Measurements from ENCODE around the gene CPOX. TPM values are rescaled to one million over a fixed set of nuclear protein-coding genes. Genes with fewer than 3 reads are reported as not detected.

The CPOX gene
- total RNA-seq, 1 experiment from 2014 or later, result 19.9 TPM

DNA sequence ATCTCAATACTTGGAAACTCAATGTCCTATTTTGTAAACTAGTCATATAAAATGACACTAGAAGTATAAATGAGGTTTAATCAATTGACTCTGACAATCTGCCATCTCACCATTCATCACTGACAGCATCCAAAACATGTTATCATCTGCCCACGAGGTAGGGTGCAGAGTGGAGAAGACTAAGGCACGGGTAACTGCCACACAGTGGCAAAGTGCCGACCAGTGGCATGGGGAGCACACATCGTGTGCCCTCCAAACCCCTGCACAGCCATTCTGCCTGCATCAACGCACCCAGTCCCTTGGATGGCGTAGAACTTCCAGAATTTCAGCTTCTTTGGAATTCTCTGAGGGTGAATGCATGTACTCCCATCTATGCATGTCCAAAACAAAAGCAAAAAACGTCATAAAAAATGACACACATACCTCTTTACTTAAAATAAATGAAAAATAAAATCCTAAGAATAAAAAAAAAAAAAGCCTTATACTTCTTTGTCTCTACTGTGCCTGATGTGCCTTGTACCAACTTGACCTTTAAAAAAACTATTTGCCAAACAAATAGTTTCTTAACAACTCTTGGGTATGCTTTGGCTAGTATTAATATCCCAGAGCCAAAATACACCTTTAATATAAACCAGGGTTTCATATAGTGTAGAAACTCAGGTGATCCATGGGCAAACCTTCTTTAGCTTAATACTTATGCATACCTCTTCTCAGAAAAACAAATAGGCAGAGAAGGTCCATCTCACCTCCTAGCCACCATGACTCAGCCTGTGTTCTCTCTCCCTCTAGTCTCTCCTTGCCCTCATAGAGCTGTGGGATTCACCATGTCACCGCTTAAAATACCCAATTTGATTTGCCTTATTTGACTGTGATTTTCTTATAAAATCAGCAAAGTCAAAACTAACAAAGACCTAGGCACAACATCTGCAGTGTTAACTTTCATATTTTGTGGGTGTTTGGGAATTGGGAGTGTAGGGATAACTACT, 12.7 kb downstream of the CPOX start:
- intact Hi-C loops (cut with micrococcal nuclease; ENCODE audit: unreplicated experiment), result no loop called here
- Mint-ChIP-seq H3K9me3 (ENCODE audit: low read depth, unreplicated experiment) (no peaks in the 10 kb centered on the region), H3K36me3 (ENCODE audit: insufficient read depth, unreplicated experiment) (peaks cover 6% of the 10 kb centered on the region), H3K4me1 (ENCODE audit: low read depth, unreplicated experiment) (peaks cover 9% of the 10 kb centered on the region), H3K27ac (ENCODE audit: unreplicated experiment) (no peak overlapping the region), H3K4me3 (ENCODE audit: low read depth, unreplicated experiment) (no peak overlapping the region), H3K27me3 (ENCODE audit: unreplicated experiment) (no peaks in the 10 kb centered on the region)
- BruUV-seq (replicated peaks), result no TSS peak
- DNase-seq, result no peak
- TF ChIP-seq, protein P1, sequence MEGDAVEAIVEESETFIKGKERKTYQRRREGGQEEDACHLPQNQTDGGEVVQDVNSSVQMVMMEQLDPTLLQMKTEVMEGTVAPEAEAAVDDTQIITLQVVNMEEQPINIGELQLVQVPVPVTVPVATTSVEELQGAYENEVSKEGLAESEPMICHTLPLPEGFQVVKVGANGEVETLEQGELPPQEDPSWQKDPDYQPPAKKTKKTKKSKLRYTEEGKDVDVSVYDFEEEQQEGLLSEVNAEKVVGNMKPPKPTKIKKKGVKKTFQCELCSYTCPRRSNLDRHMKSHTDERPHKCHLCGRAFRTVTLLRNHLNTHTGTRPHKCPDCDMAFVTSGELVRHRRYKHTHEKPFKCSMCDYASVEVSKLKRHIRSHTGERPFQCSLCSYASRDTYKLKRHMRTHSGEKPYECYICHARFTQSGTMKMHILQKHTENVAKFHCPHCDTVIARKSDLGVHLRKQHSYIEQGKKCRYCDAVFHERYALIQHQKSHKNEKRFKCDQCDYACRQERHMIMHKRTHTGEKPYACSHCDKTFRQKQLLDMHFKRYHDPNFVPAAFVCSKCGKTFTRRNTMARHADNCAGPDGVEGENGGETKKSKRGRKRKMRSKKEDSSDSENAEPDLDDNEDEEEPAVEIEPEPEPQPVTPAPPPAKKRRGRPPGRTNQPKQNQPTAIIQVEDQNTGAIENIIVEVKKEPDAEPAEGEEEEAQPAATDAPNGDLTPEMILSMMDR (IDR thresholded peaks at IDR 0.05; ENCODE audit: unreplicated experiment), result no peak
- CTCF ChIA-PET, result interaction anchor here (0.7 kb wide), 1 partner anchor 92 kb away, joined by 3 read pairs; no protein-coding TSS in a partner anchor

DNA sequence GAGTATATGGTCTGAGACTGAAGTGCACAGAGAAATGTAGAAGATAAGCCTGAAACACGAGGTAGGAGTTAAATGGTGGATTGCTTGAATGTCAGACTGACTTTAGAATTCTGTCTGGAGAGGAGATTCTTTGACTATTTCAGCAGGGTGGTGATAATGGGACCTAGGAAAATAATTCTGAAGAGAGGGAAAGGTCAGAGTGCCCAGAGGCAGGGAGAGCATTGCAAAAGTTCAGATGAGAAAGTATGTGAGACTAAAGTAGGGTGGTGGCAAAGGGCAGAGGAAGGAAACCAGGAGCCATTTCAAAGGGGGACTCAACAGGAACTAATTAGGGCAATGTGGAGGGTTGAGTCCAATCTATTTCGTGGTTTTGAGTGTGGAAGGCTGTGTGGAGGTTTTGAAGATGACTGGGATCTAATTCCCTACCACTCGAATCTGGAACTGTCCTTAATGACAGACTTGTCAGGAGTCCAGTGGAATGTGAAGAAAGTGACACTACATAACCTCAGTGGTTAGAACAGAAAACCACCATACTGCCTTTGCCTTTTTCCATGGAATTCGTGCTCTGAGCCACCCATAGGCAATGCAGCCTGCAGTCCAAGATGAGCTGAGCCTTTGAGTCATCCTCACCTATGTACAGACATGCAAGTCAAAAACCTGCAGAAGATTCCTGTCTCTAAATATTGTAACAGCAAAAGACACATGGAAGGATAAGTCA, 16.1 kb downstream of the CPOX start:
- CTCF ChIA-PET, result no interaction called here
- Mint-ChIP-seq H3K4me3 (ENCODE audit: low read depth, unreplicated experiment) (no peak overlapping the region), H3K36me3 (ENCODE audit: insufficient read depth, unreplicated experiment) (peaks cover 6% of the 10 kb centered on the region), H3K4me1 (ENCODE audit: low read depth, unreplicated experiment) (peaks cover 13% of the 10 kb centered on the region), H3K27me3 (ENCODE audit: unreplicated experiment) (no peaks in the 10 kb centered on the region), H3K27ac (ENCODE audit: unreplicated experiment) (no peak overlapping the region), H3K9me3 (ENCODE audit: low read depth, unreplicated experiment) (no peaks in the 10 kb centered on the region)
- intact Hi-C loops (cut with micrococcal nuclease; ENCODE audit: unreplicated experiment), result no loop called here
- BruUV-seq (replicated peaks), result no TSS peak
- DNase-seq, result no peak
- TF ChIP-seq, protein P1 (IDR thresholded peaks at IDR 0.05; ENCODE audit: unreplicated experiment), result no peak

DNA sequence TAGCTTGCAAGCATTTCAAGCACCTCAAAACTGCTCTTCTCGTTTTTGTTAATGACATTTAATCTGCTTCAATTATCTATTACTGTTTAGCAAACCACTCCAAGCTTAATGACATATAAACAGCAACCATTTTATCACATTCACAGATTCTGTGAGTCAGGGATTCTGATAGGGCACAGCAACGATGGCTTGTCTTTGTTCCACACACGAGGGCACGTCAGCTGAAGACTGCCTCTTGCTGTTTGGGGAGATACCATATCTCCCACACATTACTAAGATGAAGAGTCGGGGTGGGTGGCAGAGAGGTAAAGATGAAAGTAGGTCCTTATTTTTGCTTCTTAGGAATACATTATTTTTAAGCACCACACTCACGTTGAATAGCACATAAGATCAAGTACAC, 19.3 kb downstream of the CPOX start:
- TF ChIP-seq, protein P1 (IDR thresholded peaks at IDR 0.05; ENCODE audit: unreplicated experiment), result no peak
- CTCF ChIA-PET, result no interaction called here
- H3K36me3 Mint-ChIP-seq (ENCODE audit: insufficient read depth, unreplicated experiment), result no peaks in the 10 kb centered on the region
- H3K27me3 Mint-ChIP-seq (ENCODE audit: unreplicated experiment), result no peaks in the 10 kb centered on the region
- no peak overlapping the region for H3K4me3 Mint-ChIP-seq (ENCODE audit: low read depth, unreplicated experiment)
- peaks cover 13% of the 10 kb centered on the region for H3K4me1 Mint-ChIP-seq (ENCODE audit: low read depth, unreplicated experiment)
- intact Hi-C loops (cut with micrococcal nuclease; ENCODE audit: unreplicated experiment), result no loop called here
- BruUV-seq (replicated peaks), result no TSS peak
- DNase-seq, result no peak
- H3K27ac Mint-ChIP-seq (ENCODE audit: unreplicated experiment), result no peak overlapping the region
- no peaks in the 10 kb centered on the region for H3K9me3 Mint-ChIP-seq (ENCODE audit: low read depth, unreplicated experiment)

DNA sequence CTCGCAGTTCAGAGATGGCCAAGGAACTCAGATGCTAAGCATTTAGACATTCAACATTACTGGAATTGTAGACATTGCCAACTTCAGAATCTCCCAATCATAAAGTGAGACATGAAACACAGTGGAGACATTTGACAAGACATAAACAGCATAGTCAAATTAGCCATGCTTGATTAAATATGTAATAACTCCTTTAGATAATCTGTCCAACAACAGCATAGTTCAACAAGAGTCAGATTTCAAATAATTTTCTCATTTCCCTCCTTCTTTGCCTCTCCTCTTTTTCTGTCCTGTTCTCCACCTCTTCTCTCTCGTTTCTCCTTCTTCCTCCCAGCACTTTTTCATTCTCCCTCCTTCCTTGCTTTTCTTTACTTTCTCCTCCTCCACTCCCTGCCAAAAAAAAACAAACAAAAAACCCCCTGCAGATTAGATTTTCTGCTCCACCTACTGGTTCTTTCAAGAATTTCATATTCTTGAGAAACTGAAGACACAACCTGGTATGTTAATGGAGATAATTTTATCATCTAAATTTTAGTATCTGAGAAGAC, 20.2 kb downstream of the CPOX start:
- BruUV-seq (replicated peaks), result no TSS peak
- H3K27me3 Mint-ChIP-seq (ENCODE audit: unreplicated experiment), result no peaks in the 10 kb centered on the region
- TF ChIP-seq, protein P1 (IDR thresholded peaks at IDR 0.05; ENCODE audit: unreplicated experiment), result no peak
- DNase-seq, result no peak
- no peaks in the 10 kb centered on the region for H3K36me3 Mint-ChIP-seq (ENCODE audit: insufficient read depth, unreplicated experiment)
- H3K27ac Mint-ChIP-seq (ENCODE audit: unreplicated experiment), result no peak overlapping the region
- H3K9me3 Mint-ChIP-seq (ENCODE audit: low read depth, unreplicated experiment), result no peaks in the 10 kb centered on the region
- H3K4me1 Mint-ChIP-seq (ENCODE audit: low read depth, unreplicated experiment), result peaks cover 13% of the 10 kb centered on the region
- CTCF ChIA-PET, result no interaction called here
- H3K4me3 Mint-ChIP-seq (ENCODE audit: low read depth, unreplicated experiment), result no peak overlapping the region
- intact Hi-C loops (cut with micrococcal nuclease; ENCODE audit: unreplicated experiment), result loop anchor here (1.0 to 2.0 kb wide), 4 partner anchors 60 to 534 kb away; no protein-coding TSS in a partner anchor

Data from Calu3 (cell line).